ENCODE measurements around the gene USP48.

- no peak for TF ChIP-seq GATA2 (IDR thresholded peaks at IDR 0.05; ENCODE audit: low read depth, low read length)
- TF ChIP-seq GATA3 (IDR thresholded peaks at IDR 0.05; ENCODE audit: low read depth, low read length): no peak
These were observed 143.3 kb downstream of the USP48 start for GRCh38 chr1:21639594-21640041.

Measured in SH-SY5Y (cell line).